ENCODE data around the gene DNAJC16.
A peak's percentile ranks its signal among the peaks of the same experiment; 100 is the strongest.

DNAJC16 gene

GRCh38 chr1:15541231-15541792 lies 14.7 kb downstream of the DNAJC16 start:
- CTCF ChIA-PET = no interaction called here
- Mint-ChIP-seq H3K36me3 (peaks cover 32% of the 10 kb centered on the region), H3K27me3 (no peaks in the 10 kb centered on the region), H3K4me3 (no peak overlapping the region), H3K9me3 (no peaks in the 10 kb centered on the region), H3K4me1 (no peaks in the 10 kb centered on the region), H3K27ac (no peak overlapping the region)
- no peak for DNase-seq

GRCh38 chr1:15542388-15543250 lies 16.0 kb downstream of the DNAJC16 start:
- H3K9me3 Mint-ChIP-seq = no peaks in the 10 kb centered on the region
- no peaks in the 10 kb centered on the region for H3K4me1 Mint-ChIP-seq
- CTCF ChIA-PET = no interaction called here
- H3K36me3 Mint-ChIP-seq = peaks cover 28% of the 10 kb centered on the region
- H3K4me3 Mint-ChIP-seq = no peak overlapping the region
- H3K27me3 Mint-ChIP-seq = no peaks in the 10 kb centered on the region
- DNase-seq = no peak
- H3K27ac Mint-ChIP-seq = no peak overlapping the region

- H3K9me3 Mint-ChIP-seq = no peaks in the 10 kb centered on the region
- H3K27me3 Mint-ChIP-seq = no peaks in the 10 kb centered on the region
- H3K36me3 Mint-ChIP-seq = peaks cover 34% of the 10 kb centered on the region
- no peak for DNase-seq
- no peak overlapping the region for H3K27ac Mint-ChIP-seq
- CTCF ChIA-PET = no interaction called here
- no peak overlapping the region for H3K4me3 Mint-ChIP-seq
- no peaks in the 10 kb centered on the region for H3K4me1 Mint-ChIP-seq
These were observed 16.6 kb downstream of the DNAJC16 start for GRCh38 chr1:15543251-15543588.

GRCh38 chr1:15543589-15544568 lies 17.2 kb downstream of the DNAJC16 start:
- H3K4me3 Mint-ChIP-seq = no peak overlapping the region
- H3K4me1 Mint-ChIP-seq = no peaks in the 10 kb centered on the region
- DNase-seq = no peak
- no peaks in the 10 kb centered on the region for H3K9me3 Mint-ChIP-seq
- CTCF ChIA-PET = no interaction called here
- H3K27ac Mint-ChIP-seq = no peak overlapping the region
- H3K27me3 Mint-ChIP-seq = no peaks in the 10 kb centered on the region
- H3K36me3 Mint-ChIP-seq = peaks cover 31% of the 10 kb centered on the region

- no peaks in the 10 kb centered on the region for H3K9me3 Mint-ChIP-seq
- H3K27me3 Mint-ChIP-seq = no peaks in the 10 kb centered on the region
- H3K36me3 Mint-ChIP-seq = peaks cover 27% of the 10 kb centered on the region
- no peak overlapping the region for H3K27ac Mint-ChIP-seq
- H3K4me3 Mint-ChIP-seq = no peak overlapping the region
- DNase-seq = no peak
- peaks cover 5% of the 10 kb centered on the region for H3K4me1 Mint-ChIP-seq
- CTCF ChIA-PET = interaction anchor here (1.2 kb wide), 1 partner anchor 49 kb away, joined by 3 read pairs; no protein-coding TSS in a partner anchor
These were observed 20.0 kb downstream of the DNAJC16 start for GRCh38 chr1:15546641-15547040.

- peaks cover 21% of the 10 kb centered on the region for H3K36me3 Mint-ChIP-seq
- no peaks in the 10 kb centered on the region for H3K27me3 Mint-ChIP-seq
- DNase-seq = no peak
- CTCF ChIA-PET = no interaction called here
- no peak overlapping the region for H3K27ac Mint-ChIP-seq
- no peaks in the 10 kb centered on the region for H3K9me3 Mint-ChIP-seq
- H3K4me3 Mint-ChIP-seq = no peak overlapping the region
- H3K4me1 Mint-ChIP-seq = peaks cover 5% of the 10 kb centered on the region
These were observed 23.9 kb downstream of the DNAJC16 start for GRCh38 chr1:15550573-15550972.

GRCh38 chr1:15557008-15557407 lies 30.4 kb downstream of the DNAJC16 start:
- CTCF ChIA-PET = no interaction called here

GRCh38 chr1:15557594-15557993 lies 30.9 kb downstream of the DNAJC16 start:
- Mint-ChIP-seq H3K4me1 (no peaks in the 10 kb centered on the region), H3K27me3 (no peaks in the 10 kb centered on the region), H3K36me3 (peaks cover 14% of the 10 kb centered on the region), H3K9me3 (no peaks in the 10 kb centered on the region), H3K4me3 (no peak overlapping the region), H3K27ac (no peak overlapping the region)
- CTCF ChIA-PET = no interaction called here
- DNase-seq = no peak

More at GRCh38 chr1:15557008-15557407, 30.4 kb downstream of the DNAJC16 start:
- no peak for DNase-seq
- H3K4me1 Mint-ChIP-seq = no peaks in the 10 kb centered on the region
- H3K9me3 Mint-ChIP-seq = no peaks in the 10 kb centered on the region
- H3K27ac Mint-ChIP-seq = no peak overlapping the region
- H3K36me3 Mint-ChIP-seq = peaks cover 10% of the 10 kb centered on the region
- no peak overlapping the region for H3K4me3 Mint-ChIP-seq
- H3K27me3 Mint-ChIP-seq = no peaks in the 10 kb centered on the region

- no peak for DNase-seq
- Mint-ChIP-seq H3K4me3 (no peak overlapping the region), H3K27ac (no peak overlapping the region), H3K36me3 (peaks cover 12% of the 10 kb centered on the region), H3K27me3 (no peaks in the 10 kb centered on the region), H3K9me3 (no peaks in the 10 kb centered on the region), H3K4me1 (no peaks in the 10 kb centered on the region)
- CTCF ChIA-PET = no interaction called here
These were observed 31.9 kb downstream of the DNAJC16 start for GRCh38 chr1:15558516-15558915.

- no peaks in the 10 kb centered on the region for H3K4me1 Mint-ChIP-seq
- H3K27me3 Mint-ChIP-seq = no peaks in the 10 kb centered on the region
- no peak for DNase-seq
- peaks cover 16% of the 10 kb centered on the region for H3K36me3 Mint-ChIP-seq
- CTCF ChIA-PET = no interaction called here
- no peaks in the 10 kb centered on the region for H3K9me3 Mint-ChIP-seq
- no peak overlapping the region for H3K4me3 Mint-ChIP-seq
- H3K27ac Mint-ChIP-seq = no peak overlapping the region
These were observed 32.7 kb downstream of the DNAJC16 start for GRCh38 chr1:15559189-15559810.

- H3K4me3 Mint-ChIP-seq = no peak overlapping the region
- H3K27me3 Mint-ChIP-seq = no peaks in the 10 kb centered on the region
- H3K36me3 Mint-ChIP-seq = peaks cover 61% of the 10 kb centered on the region
- DNase-seq = no peak
- H3K4me1 Mint-ChIP-seq = no peaks in the 10 kb centered on the region
- CTCF ChIA-PET = no interaction called here
- no peaks in the 10 kb centered on the region for H3K9me3 Mint-ChIP-seq
- H3K27ac Mint-ChIP-seq = peak overlapping the region; percentile 80
These were observed 41.9 kb downstream of the DNAJC16 start for GRCh38 chr1:15568387-15569073.

- H3K27me3 Mint-ChIP-seq = no peaks in the 10 kb centered on the region
- H3K9me3 Mint-ChIP-seq = no peaks in the 10 kb centered on the region
- no peak overlapping the region for H3K27ac Mint-ChIP-seq
- CTCF ChIA-PET = no interaction called here
- no peaks in the 10 kb centered on the region for H3K4me1 Mint-ChIP-seq
- no peak overlapping the region for H3K4me3 Mint-ChIP-seq
- DNase-seq = no peak
- H3K36me3 Mint-ChIP-seq = peaks cover 64% of the 10 kb centered on the region
These were observed 44.2 kb downstream of the DNAJC16 start for GRCh38 chr1:15570861-15571260.

GRCh38 chr1:15571266-15571665 lies 44.6 kb downstream of the DNAJC16 start:
- H3K9me3 Mint-ChIP-seq = no peaks in the 10 kb centered on the region
- no peaks in the 10 kb centered on the region for H3K4me1 Mint-ChIP-seq
- H3K36me3 Mint-ChIP-seq = peaks cover 61% of the 10 kb centered on the region
- CTCF ChIA-PET = no interaction called here
- no peak for DNase-seq
- no peaks in the 10 kb centered on the region for H3K27me3 Mint-ChIP-seq
- H3K4me3 Mint-ChIP-seq = no peak overlapping the region
- H3K27ac Mint-ChIP-seq = no peak overlapping the region

GRCh38 chr1:15573477-15573876 lies 46.8 kb downstream of the DNAJC16 start:
- H3K4me1 Mint-ChIP-seq = peaks cover 16% of the 10 kb centered on the region
- no peak overlapping the region for H3K27ac Mint-ChIP-seq
- no peak overlapping the region for H3K4me3 Mint-ChIP-seq
- no peaks in the 10 kb centered on the region for H3K9me3 Mint-ChIP-seq
- DNase-seq = no peak
- CTCF ChIA-PET = interaction anchor here (1.5 kb wide), 1 partner anchor 9 kb away, joined by 3 read pairs; no protein-coding TSS in a partner anchor
- H3K36me3 Mint-ChIP-seq = peaks cover 55% of the 10 kb centered on the region
- no peaks in the 10 kb centered on the region for H3K27me3 Mint-ChIP-seq

All from activated naive CD4-positive, alpha-beta T cell treated with anti-CD3 and anti-CD28 coated beads, Interleukin-2, amount 10 ng/mL, durations not matched to agents 7 days and 5 days (primary cell).